ENCODE data around the gene CFAP74.

Gene CFAP74

GRCh38 chr1:1916851-1917251 lies 86.7 kb downstream of the CFAP74 start:
- DNase-seq (ENCODE audit: low spot score): no peak

DNA sequence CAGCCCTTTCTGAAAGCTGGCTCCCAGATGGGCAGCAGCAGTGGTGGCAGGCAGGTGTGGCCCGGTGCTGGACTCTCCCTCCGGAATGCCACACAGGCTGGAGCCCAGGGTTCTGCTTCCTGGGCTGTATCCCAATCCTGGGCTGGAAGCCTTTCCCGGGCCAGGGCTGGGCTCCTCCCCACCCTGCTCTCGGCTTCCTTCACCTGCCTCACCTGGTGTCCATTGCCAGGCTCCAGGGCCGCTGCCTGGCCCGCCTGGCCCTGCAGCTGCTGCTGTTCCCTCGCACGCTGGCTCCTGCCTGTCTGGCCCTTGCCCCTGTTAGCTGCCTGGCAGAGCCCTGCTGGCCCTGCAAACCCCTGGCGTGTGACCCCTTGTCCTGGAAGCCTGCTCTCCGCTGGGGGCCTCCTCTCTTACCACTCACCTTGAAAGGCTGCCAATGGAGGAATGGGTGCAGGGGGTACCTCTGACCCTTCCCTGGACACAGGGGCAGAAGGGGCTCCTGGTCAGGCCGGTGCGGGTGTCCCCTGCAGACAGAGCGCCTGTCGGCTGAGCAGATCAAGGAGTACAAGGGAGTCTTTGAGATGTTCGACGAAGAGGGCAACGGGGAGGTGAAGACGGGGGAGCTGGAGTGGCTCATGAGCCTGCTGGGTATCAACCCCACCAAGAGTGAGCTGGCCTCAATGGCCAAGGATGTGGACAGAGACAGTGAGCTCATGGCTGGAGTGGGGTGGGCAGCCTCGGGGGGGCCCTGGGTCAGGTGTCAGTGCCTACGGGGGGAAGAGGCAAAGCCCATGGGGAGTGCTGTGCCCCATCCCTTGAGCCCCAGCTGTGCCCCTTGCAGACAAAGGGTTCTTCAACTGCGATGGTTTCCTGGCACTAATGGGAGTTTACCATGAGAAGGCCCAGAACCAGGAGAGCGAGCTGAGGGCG lies 87.4 kb downstream of the CFAP74 start:
- no peak for DNase-seq (ENCODE audit: low spot score)

DNA sequence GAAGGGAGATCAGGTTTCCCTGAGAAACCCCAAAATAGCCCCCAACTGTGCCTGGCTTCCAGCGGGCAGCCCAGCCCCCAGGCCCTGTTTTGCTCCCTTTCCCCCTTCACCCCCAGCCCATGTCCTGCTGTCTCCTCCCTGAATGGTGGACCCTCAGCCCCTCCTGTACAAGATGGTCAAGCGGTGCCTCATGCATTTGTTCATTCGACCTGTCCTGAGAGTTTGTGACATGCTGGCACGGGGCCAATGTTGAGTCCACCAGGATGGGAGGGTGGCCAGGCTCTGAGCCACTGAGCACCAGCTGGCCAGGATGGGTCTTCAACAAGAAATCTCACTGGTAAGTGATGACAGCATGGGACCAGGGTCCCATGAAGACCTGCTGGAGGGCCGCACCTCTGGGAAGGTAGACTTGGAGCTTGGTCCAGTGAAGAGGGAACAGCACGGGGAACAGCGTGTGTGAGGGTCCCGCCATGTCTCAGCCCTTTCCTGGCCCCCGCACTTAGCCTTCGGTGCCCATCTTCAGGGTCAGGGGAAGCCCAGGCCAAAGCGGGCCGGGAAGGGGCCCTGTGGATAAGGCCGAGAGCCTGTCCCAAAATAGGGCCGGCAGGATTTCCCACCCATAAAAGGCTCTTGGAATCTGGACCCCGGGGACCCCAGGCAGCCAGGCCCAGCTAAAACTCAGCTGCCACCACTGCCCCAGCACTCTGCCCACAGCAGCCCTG lies 88.5 kb downstream of the CFAP74 start, which contains the start of gene CALML6:
Gene CALML6 (plus strand): TSS at position 290 of the 722 bp plus-strand sequence. CDS start 21 bp downstream, at position 311.
- DNase-seq (ENCODE audit: low spot score): no peak

DNA sequence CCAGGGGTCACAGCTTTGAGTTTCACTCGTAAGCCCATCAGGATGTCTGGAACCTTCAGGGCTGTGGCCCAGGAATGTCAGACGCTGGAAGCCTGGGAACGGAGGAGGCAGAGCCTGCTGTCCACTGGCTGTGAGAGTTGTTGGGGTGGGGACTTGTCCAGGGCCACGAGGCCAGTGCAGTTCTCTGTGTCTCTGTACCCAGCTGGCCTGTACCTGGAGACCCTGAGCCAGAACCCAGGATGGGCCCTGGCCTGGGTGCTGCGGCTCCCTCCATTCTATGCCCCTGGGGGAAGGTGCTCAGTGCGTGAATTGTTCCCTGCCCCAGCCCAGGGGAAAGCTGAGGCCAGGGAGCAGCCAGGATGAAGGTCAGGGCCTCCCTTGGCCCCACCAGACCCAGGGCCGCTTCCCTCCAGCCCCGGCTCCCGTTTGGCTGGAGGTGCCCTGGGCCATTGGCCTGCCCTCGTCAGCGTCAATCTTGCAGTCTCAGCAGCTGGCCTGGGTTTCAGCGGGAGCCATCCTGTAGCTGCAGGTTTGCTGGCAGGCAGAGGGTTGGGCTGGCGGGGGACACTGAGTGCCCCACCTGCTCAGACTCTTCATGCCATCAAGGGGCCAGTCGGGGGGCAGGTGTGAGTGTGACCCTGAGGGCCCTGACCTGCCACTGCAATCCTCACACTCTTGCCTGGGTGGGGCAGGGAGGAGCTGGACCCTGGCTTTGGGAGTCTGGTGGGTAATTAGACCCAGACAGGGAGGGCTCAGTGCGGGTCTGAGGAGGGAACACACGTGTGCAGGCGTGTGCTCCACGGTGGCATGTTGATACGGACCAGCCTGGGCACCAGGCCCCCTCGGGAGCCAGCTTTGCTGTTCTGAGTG lies 89.2 kb downstream of the CFAP74 start:
- no peak for DNase-seq (ENCODE audit: low spot score)

- no peak for DNase-seq (ENCODE audit: low spot score)
Measured at GRCh38 chr1:1911350-1912041, 92.1 kb downstream of the CFAP74 start.

DNA sequence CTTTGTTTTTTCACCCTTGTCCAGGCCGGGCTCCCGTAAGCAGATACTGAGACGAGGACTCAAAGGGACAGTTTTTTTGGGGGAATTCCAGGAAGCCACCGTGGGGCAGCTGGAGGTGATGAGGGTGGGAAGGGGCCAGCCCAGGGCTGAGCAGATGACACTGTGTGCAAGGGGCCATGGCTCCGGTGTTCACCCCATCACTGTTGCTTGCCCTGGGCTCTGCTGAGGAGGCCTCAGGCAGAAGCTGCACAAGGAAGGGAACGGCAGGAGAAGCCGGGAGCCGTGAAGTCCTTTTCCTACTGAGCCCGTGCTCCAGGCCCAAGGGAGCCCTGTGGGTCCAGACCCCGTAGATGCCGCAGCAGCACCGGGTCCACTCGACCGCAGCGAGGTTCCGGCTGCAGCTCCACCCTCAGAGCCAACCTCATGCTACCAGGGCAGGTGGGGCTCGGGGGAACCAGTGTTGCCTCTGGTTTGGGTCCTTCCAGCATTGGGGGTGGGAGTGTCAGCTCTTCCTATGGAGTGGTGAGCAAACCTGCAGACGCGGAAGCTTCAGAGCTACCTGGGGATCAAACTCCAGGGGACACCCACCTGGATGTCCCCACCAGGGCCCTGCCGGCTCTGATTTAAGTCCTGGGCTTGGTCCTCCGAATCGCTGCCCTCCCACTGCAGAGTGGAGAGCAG lies 92.8 kb downstream of the CFAP74 start:
- no peak for DNase-seq (ENCODE audit: low spot score)

GRCh38 chr1:1910033-1910465 lies 93.5 kb downstream of the CFAP74 start:
- no peak for DNase-seq (ENCODE audit: low spot score)

DNA sequence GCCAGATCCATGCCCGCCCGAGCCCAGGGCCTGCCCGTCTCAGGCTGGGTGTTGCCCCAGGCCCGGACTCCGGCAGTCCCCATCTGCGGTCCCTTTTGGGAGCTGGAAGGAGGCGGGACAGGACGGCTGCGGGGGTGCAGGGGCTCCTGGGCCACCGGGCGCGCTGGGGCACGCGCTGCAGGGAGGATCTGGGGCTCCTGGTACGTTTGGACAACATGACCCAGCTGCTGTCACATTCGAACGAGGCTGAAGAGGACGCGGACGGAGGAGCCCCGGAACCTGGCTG lies 95.1 kb downstream of the CFAP74 start:
- DNase-seq (ENCODE audit: low spot score): no peak

- DNase-seq (ENCODE audit: low spot score): peak; percentile 66
Measured at GRCh38 chr1:1907098-1907736, 96.4 kb downstream of the CFAP74 start.

GRCh38 chr1:1906185-1907097 lies 97.1 kb downstream of the CFAP74 start:
- peak; percentile 79 for DNase-seq (ENCODE audit: low spot score)

DNA sequence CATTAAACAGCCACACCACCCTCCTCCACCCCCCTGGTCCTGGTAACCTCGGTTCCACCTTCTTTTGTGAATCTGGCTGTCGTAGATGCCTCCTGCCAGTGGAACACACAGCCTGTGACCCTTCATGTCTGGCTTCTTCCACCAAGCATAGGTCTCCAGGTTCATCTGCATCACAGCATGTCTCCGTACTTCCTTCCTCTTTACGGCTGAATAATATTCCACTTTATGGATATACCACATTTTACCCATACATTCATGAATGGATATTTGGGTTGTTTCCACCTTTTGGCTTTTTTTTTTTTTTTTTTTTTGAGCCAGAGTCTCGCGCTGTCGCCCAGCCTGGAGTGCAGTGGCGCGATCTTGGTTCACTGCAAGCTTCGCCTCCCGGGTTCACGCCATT lies 100.4 kb downstream of the CFAP74 start:
- DNase-seq (ENCODE audit: low spot score): no peak

DNA sequence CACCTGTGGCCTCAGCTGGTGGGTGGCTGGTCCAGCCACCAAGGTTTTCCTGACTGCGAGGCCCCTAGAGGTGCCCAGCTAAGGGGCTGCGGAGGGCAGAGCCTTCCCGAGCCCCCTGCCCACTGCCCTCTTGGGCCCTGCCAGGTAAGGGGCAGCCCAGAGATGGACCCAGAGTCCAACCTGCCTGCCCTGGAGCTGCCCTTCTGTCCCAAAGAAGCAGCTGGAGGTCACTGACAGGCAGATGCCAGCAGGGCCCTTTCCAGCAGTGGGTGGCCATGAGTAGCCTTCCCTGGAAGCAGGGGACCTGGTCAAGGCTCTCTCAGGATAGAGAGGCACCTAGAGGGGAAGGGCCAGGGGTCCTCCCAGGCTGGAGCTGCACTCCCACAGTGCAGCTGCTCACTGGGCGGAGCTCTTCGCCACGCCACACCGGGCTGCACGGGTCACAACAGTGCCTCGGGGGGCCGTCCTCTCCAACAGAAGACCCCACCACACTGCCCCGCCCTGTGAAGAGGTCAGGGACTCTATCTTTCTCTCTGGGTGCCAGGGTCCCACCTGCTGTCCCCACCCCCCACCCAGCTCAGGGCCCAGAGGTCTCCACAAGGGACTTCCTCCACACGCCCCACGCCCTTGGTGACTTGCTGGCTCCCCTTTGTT lies 101.8 kb downstream of the CFAP74 start:
- DNase-seq (ENCODE audit: low spot score): no peak

DNA sequence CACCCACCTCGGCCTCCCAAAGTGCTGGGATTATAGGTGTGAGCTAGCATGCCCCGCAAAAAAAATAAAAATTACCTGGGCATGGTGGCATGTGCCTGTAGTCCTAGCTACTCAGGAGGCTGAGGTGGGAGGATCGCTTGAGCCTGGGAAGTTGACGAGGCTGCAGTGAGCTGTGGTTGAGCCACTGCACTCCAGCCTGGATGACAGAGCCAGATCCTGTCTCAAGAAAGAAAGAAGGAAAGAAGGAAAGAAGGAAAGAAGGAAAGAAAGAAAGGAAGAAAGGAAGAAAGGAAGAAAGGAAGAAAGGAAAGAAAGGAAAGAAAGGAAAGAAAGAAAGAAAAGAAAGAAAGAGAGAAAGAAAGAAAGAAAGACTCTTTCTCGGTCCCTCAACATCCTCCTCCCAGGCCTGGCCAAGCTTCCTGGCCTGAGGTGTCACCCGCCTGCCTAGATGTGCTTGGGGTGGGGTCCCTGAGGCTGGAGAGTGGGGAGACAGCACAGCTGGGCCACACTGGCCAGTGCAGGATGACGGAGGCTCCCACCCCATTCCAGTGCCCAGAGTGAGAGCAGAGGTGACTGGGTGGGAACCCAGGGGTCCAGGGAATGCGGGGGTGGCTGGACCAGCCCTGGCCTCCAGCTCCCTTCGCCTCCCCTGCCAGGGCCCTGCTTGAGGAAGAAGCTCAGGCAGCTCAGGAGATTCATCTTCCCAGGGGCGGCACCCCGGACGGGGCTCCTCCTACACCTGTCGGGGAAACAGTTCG lies 102.5 kb downstream of the CFAP74 start:
- DNase-seq (ENCODE audit: low spot score): no peak

DNA sequence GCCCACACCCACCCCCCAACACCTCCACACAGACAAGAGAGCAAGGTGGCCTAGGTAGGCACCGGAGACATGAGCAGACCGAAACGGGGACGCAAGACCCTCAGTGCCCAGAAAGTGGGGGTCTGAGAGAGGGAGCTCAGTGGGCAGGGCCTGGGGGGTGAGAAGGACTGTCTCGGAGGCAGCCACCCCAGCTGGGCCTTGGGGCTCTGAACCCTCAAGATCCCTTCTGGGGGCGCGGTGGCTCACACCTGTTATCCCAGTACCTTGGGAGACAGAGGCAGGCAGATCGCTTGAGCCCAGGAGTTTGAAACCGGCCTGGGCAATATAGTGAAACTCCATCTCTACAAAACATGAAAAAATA lies 103.6 kb downstream of the CFAP74 start:
- no peak for DNase-seq (ENCODE audit: low spot score)

DNA sequence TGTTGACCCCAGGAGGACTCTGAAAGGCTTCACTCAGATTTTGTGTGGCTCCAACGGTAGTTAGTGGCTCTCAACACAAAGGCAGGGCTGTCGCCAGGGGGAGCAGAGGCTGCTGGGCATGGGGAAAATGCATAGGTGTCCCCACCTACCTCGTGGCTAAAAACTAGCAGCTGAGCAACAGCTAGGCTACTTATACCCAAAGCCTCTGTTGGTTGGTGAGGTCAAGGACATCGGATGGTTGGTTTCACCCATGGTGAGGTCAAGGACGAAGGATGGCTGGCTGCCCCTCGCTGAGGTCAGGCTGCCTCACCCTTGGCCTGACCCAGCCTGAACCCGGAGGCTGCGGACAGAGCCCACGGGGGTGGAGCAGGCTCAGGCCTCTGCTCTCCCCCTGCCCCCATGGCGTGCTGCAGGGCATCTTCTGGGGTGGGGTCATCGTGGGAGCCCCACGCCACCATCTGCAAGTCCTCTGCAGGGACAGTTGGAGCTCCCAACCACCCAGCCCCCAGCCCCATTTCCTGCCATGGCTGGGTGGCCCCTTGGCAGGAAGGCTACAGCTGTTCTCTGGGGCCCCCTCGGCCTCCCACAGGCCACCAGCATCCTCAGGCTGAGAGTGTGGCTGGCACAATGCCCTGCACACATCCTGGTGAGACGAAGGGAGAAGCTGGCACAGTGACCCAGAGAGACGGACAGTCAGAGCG lies 104.2 kb downstream of the CFAP74 start:
- DNase-seq (ENCODE audit: low spot score): no peak

DNA sequence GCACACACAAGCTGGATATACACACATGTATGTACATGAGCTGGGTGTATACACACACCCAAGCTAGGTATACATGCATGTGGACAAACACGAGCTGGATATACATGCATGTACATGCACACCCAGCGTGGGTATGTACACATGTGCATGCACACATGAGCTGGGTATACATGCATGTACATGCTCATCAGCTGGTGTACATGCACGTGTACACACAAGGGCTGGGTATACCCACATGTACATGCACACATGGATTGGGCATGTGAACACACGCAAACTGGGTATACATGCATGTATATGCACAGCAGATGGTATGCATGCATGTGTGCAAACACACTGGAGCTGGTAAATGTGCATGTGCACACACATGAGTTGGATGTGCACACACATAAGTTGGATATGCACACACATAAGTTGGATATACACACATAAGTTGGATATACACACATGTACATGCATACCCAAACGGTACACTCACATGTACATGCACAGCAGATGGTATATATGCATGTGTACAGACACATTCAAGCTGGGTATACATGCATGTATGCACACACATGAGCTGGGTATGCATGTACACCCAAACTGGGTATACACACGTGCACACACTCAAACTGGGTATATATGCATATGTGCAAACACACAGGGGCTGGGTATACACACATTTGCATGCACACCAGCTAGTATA lies 105.2 kb downstream of the CFAP74 start:
- no peak for DNase-seq (ENCODE audit: low spot score)

All from D341Med (cell line).